ENCODE measurements around the gene RAP1B.

The RAP1B gene

GRCh38 chr12:68610370-68611093, at the start of gene RAP1B:
Gene RAP1B, plus strand, starts transcription at chr12:68610899. Its CDS starts 37,826 bp downstream, at chr12:68648725.
- no peak for TF ChIP-seq EZH2 (IDR thresholded peaks at IDR 0.05)
- TF ChIP-seq POLR2AphosphoS5 (IDR thresholded peaks at IDR 0.05; ENCODE audit: borderline replicate concordance, low read depth, low read length), result peak; percentile 95
- TF ChIP-seq FOXP2 (optimal IDR thresholded peaks at IDR 0.05; ENCODE audit: control extremely low read depth, extremely low read length, insufficient read depth), result no peak
- H3K4me3 ChIP-seq, result peak within 1 kb of the TSS; percentile 96
- H3K36me3 ChIP-seq (ENCODE audit: insufficient read depth, low read length), result peaks cover 17% of the 10 kb centered on the region
- no peaks in the 10 kb centered on the region for H3K9me3 ChIP-seq (ENCODE audit: low read depth, low read length)
- peak within 1 kb of the TSS; percentile 91 for H3K9ac ChIP-seq (ENCODE audit: insufficient read length)
- H3K27ac ChIP-seq, result peak within 1 kb of the TSS; percentile 80
- no peak for DNase-seq (ENCODE audit: low read depth, low spot score)

- Histone ChIP-seq H3K4me3 (no peak overlapping the region), H3K36me3 (ENCODE audit: insufficient read depth, low read length) (no peaks in the 10 kb centered on the region)
- TF ChIP-seq FOXP2 (optimal IDR thresholded peaks at IDR 0.05; ENCODE audit: control extremely low read depth, extremely low read length, insufficient read depth), result no peak
- no peak for TF ChIP-seq POLR2AphosphoS5 (IDR thresholded peaks at IDR 0.05; ENCODE audit: borderline replicate concordance, low read depth, low read length)
- no peak for TF ChIP-seq EZH2 (IDR thresholded peaks at IDR 0.05)
Measured at GRCh38 chr12:68561830-68562229, 48.9 kb upstream of the RAP1B start.

DNA sequence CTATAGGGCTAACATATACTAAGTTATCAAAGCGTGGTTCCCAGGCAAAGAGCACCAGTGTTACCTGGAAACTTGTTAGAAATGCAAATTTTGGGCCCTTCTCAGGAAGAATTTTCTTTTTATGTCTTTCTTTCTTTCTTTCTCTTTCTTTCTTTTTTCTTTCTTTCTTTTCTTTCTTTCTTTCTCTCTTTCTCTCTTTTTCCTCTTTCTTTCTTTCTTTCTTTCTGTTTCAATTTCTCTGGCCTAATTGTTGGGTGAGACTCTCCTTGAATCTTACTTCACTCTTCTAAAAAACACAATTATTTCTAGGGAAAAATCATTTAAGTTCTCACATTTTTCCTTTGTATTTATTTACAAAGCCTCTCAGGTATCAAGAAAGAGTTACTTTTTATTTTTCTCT, 46.5 kb upstream of the RAP1B start:
- TF ChIP-seq EZH2 (IDR thresholded peaks at IDR 0.05) (no peak), POLR2AphosphoS5 (IDR thresholded peaks at IDR 0.05; ENCODE audit: borderline replicate concordance, low read depth, low read length) (no peak), FOXP2 (optimal IDR thresholded peaks at IDR 0.05; ENCODE audit: control extremely low read depth, extremely low read length, insufficient read depth) (no peak)
- H3K9ac ChIP-seq (ENCODE audit: insufficient read length), result no peak overlapping the region
- H3K36me3 ChIP-seq (ENCODE audit: insufficient read depth, low read length), result no peaks in the 10 kb centered on the region
- H3K9me3 ChIP-seq (ENCODE audit: low read depth, low read length), result no peaks in the 10 kb centered on the region
- H3K4me3 ChIP-seq, result no peak overlapping the region
- no peak overlapping the region for H3K27ac ChIP-seq
- DNase-seq (ENCODE audit: low read depth, low spot score), result no peak

More at GRCh38 chr12:68561830-68562229, 48.9 kb upstream of the RAP1B start:
- Histone ChIP-seq H3K27ac (no peak overlapping the region), H3K9me3 (ENCODE audit: low read depth, low read length) (no peaks in the 10 kb centered on the region), H3K9ac (ENCODE audit: insufficient read length) (no peak overlapping the region)
- no peak for DNase-seq (ENCODE audit: low read depth, low spot score)

DNA sequence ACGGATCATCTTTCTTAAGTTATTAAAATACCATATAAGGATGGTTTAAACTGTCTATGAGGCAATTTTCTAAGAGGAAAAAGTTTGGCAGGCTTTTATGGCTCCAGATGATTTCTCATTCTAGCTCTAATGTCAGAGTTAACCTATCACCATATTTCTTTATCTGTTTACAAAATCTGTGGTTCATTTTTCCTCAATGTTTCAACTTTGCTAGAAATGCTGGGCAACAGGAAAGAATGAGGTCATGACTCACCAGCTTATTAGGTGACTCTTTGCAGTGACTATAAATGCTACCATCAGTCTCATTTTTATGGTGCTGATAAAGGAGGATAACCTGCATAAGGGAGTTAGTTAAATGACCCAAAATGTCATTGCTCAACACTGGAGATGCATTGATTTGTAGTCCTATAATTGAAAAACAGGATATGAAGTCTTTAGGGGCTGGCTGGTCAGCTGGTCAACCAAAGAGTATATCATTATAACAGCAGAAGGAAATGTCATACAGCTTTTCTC, 45.3 kb upstream of the RAP1B start:
- DNase-seq (ENCODE audit: low read depth, low spot score), result no peak

GRCh38 chr12:68568922-68569569, 41.7 kb upstream of the RAP1B start:
- no peak for DNase-seq (ENCODE audit: low read depth, low spot score)
- TF ChIP-seq EZH2 (IDR thresholded peaks at IDR 0.05) (no peak), FOXP2 (optimal IDR thresholded peaks at IDR 0.05; ENCODE audit: control extremely low read depth, extremely low read length, insufficient read depth) (no peak), POLR2AphosphoS5 (IDR thresholded peaks at IDR 0.05; ENCODE audit: borderline replicate concordance, low read depth, low read length) (no peak)
- H3K9ac ChIP-seq (ENCODE audit: insufficient read length), result no peak overlapping the region
- no peak overlapping the region for H3K27ac ChIP-seq
- no peaks in the 10 kb centered on the region for H3K9me3 ChIP-seq (ENCODE audit: low read depth, low read length)
- no peak overlapping the region for H3K4me3 ChIP-seq
- H3K36me3 ChIP-seq (ENCODE audit: insufficient read depth, low read length), result no peaks in the 10 kb centered on the region

More for the DNA sequence above, 45.3 kb upstream of the RAP1B start:
- Histone ChIP-seq H3K4me3 (no peak overlapping the region), H3K27ac (no peak overlapping the region), H3K36me3 (ENCODE audit: insufficient read depth, low read length) (no peaks in the 10 kb centered on the region), H3K9me3 (ENCODE audit: low read depth, low read length) (no peaks in the 10 kb centered on the region), H3K9ac (ENCODE audit: insufficient read length) (no peak overlapping the region)
- TF ChIP-seq POLR2AphosphoS5 (IDR thresholded peaks at IDR 0.05; ENCODE audit: borderline replicate concordance, low read depth, low read length), result no peak
- TF ChIP-seq EZH2 (IDR thresholded peaks at IDR 0.05), result no peak
- no peak for TF ChIP-seq FOXP2 (optimal IDR thresholded peaks at IDR 0.05; ENCODE audit: control extremely low read depth, extremely low read length, insufficient read depth)

- no peak overlapping the region for H3K4me3 ChIP-seq
- DNase-seq (ENCODE audit: low read depth, low spot score), result no peak
- no peaks in the 10 kb centered on the region for H3K9me3 ChIP-seq (ENCODE audit: low read depth, low read length)
- TF ChIP-seq FOXP2 (optimal IDR thresholded peaks at IDR 0.05; ENCODE audit: control extremely low read depth, extremely low read length, insufficient read depth) (no peak), EZH2 (IDR thresholded peaks at IDR 0.05) (no peak), POLR2AphosphoS5 (IDR thresholded peaks at IDR 0.05; ENCODE audit: borderline replicate concordance, low read depth, low read length) (no peak)
- no peak overlapping the region for H3K9ac ChIP-seq (ENCODE audit: insufficient read length)
- H3K27ac ChIP-seq, result no peak overlapping the region
- no peaks in the 10 kb centered on the region for H3K36me3 ChIP-seq (ENCODE audit: insufficient read depth, low read length)
Measured at GRCh38 chr12:68572661-68573060, 38.0 kb upstream of the RAP1B start.

DNA sequence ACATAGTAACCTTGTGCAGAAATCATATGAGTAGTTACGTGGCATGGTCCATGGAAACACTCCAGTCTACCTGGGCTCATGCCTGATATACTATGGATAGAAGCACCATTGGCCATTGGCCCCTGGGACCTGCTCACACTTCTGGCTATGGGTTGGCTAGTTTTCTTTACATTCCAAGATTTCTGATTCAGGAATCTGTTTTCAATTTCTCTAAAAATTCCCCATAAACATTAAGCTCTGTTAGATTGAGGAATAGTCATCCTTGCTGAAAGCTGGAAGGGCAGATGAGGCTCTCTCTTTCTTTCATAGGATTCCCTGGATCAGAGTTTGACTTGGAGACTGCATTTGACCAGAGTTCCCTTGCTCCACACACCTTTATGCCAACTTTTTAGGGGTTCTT, 37.3 kb upstream of the RAP1B start:
- no peak overlapping the region for H3K27ac ChIP-seq
- no peak overlapping the region for H3K4me3 ChIP-seq
- DNase-seq (ENCODE audit: low read depth, low spot score), result no peak
- no peak for TF ChIP-seq EZH2 (IDR thresholded peaks at IDR 0.05)
- TF ChIP-seq POLR2AphosphoS5 (IDR thresholded peaks at IDR 0.05; ENCODE audit: borderline replicate concordance, low read depth, low read length), result no peak
- TF ChIP-seq FOXP2 (optimal IDR thresholded peaks at IDR 0.05; ENCODE audit: control extremely low read depth, extremely low read length, insufficient read depth), result no peak
- no peak overlapping the region for H3K9ac ChIP-seq (ENCODE audit: insufficient read length)
- no peaks in the 10 kb centered on the region for H3K9me3 ChIP-seq (ENCODE audit: low read depth, low read length)
- H3K36me3 ChIP-seq (ENCODE audit: insufficient read depth, low read length), result no peaks in the 10 kb centered on the region

DNA sequence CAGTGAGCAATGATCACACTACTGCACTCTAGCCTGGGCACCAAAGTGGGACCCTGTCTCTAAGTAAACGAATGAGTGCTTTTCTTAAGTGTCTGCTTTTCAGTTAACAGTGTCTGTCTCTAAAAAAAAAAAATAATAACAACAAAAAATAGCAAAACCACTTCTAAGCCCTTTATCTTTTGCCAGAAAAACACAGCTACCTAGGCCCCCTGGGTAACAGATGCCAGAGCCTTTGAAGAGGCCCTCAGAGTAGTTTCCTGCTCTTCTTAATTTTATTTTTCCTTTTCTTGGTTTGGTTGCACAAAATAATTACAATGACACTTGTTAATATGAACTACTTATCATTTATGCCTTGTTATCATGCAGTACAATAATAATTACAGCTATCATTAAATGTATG, 32.8 kb upstream of the RAP1B start:
- Histone ChIP-seq H3K9me3 (ENCODE audit: low read depth, low read length) (no peaks in the 10 kb centered on the region), H3K36me3 (ENCODE audit: insufficient read depth, low read length) (no peaks in the 10 kb centered on the region), H3K9ac (ENCODE audit: insufficient read length) (no peak overlapping the region), H3K4me3 (no peak overlapping the region), H3K27ac (no peak overlapping the region)
- TF ChIP-seq POLR2AphosphoS5 (IDR thresholded peaks at IDR 0.05; ENCODE audit: borderline replicate concordance, low read depth, low read length) (no peak), FOXP2 (optimal IDR thresholded peaks at IDR 0.05; ENCODE audit: control extremely low read depth, extremely low read length, insufficient read depth) (no peak), EZH2 (IDR thresholded peaks at IDR 0.05) (no peak)
- no peak for DNase-seq (ENCODE audit: low read depth, low spot score)

Data from SK-N-MC (cell line).